HUDEP-2 (cell line): Measurements from ENCODE around the gene ZNF609.

Source experiments
- DNase-seq, 76 experiments: peaks; one replicate each; lab custom pipeline; 2025; ENCODE audit not compliant: unreplicated experiment in 76 of 76; lab: John Stamatoyannopoulos, UW

The ZNF609 gene

GRCh38 chr15:64460206-64460723 lies at the start of gene ZNF609:
ZNF609 (plus strand) TSS chr15:64460578; CDS start chr15:64499420, 38,842 bp downstream.
- DNase-seq = peak in 74 of 76 experiments; percentile 3 to 91 (median 73)

GRCh38 chr15:64412216-64412615 lies 48.2 kb upstream of the ZNF609 start:
- DNase-seq = no peak

DNA sequence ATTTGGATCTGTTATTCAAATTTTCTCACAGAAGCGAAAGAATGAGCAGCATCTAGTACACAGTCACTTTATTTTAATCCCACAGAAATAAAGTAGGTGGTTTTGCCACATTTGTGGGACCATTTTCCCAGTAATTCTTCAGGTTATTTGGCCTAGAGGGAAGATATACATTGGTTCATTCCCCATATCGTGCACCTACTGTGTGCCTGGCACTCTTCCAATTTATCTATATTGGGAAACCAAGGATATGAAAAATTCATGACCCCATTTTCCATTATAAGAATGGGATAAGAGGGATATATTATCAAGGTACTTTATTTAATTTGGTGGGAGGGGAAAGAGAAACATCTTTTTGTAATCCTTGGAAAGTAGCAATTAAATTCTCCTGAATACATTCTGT lies 37.7 kb upstream of the ZNF609 start:
- no peak for DNase-seq

DNA sequence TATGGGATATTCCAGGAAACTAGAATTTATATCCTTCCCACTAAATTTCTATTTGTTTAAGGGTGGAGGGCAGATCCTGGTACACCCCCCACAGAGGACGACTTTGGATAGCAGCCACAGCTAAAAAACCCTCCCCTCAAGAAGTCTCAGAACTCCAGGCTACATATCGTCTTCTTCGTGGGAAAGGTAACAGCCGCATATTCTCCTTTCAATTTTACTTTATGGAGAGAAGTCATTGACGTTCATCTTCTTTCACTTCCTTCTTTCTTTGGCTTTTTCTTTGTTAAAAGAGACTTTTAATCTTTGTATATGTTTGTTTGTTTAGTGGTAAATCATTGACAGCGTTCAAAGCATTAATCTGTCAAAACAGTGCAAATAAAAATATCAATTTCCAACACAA lies 36.4 kb upstream of the ZNF609 start:
- no peak for DNase-seq

GRCh38 chr15:64425221-64425620 lies 35.2 kb upstream of the ZNF609 start:
- no peak for DNase-seq

DNA sequence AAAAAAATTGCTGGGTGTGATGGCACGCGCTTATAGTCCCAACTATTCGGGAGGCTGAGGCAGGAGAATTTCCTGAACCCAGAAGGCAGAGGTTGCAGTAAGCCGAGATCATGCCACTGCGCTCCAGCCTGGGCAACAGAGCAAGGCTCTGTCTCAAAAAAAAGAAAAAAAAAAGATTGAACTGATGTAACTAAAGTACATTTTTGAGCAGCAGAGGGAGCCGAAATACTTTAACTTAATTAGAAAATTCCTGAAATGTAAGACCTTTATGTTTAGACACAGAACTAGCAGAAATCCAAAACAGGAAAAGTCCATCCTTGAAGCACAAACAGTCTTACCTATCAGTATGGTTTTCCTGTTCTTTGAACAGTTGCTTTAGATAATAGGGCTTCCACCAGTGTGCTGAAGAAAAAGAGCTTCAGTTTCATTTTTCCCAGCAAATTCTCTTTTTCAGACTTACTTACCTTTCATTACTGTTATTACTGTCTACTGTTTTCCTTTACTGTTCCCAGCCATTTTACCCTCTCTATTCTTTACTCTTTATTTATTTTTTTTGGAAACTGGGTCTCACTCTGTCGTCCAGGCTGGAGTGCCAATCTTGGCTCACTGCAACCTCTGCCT lies 33.4 kb upstream of the ZNF609 start:
- peak in 3 of 76 experiments; percentile 1 to 12 (median 7) for DNase-seq

GRCh38 chr15:64429448-64429847 lies 30.9 kb upstream of the ZNF609 start:
- no peak for DNase-seq

DNA sequence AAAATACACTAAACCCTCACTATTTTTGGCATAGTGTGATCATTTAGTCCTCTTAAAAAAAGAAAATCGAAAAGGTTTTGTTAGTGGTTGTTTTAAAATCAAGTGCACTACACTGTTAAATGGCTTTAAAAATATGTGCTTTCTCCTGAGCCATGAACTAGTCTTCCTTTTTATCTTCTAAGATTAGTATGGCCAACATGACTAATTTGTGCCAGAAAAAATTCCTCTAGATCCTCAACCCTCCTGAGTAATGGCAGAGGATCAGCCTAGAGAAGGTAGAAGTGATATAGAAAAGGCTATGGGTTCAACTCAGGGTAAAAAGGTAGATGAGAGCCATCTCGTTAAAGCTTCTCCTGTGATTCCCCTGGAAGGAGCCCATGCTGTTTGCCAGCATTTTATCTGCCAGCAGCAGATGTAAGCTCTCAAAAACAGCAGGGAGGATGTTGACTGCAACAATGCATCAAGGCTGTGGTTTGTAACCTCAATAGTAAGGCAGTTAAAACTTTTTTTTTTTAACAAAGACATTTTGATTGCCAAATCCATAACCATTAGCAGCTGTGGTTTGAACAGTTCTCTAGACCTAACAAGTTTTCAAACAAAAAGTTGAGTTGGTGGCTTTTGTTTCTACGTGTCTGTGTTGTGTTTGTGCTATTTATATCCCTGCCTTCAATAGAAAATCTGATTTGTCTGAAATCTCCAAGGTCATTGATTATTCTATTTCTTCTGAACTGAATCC lies 30.2 kb upstream of the ZNF609 start:
- peak in 51 of 76 experiments; percentile 2 to 77 (median 25) for DNase-seq

GRCh38 chr15:64437982-64438381 lies 22.4 kb upstream of the ZNF609 start:
- no peak for DNase-seq

DNA sequence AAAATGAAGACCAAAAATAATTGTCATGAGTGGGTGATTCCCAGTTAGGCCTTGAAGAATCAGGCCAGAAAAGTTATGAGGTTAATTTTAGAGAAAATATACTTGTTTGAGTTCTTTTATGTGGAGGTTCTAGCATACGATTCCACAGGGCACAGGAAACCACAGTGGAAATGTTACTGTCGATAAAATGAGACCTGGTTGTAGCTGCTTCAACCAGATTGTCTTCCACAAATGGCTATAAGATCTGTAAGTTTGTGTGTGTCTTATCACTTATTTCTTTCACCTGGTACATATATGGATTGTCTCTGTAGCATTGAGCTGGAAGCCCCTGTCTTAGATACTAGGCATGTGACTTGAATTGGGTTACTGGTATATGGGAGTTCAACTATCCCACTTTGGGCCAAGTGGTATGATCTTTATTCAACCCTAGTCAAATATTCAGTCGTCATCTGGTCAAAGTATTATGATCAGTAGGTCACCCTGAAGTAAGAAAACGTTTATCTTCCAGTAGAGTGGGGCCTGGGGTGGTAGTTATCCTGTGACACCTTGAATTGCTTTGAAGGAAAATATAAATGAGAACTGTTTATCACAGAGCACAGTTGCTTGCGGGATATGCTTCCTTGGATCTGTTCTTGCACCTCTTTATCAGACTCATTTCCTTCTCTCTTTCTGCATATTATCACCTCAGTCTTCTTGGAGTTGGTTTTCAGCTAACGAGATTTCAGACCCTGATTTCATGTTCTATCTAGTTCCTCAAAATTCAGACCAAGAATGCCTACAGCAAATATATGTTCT lies 21.5 kb upstream of the ZNF609 start:
- peak in 19 of 76 experiments; percentile 2 to 68 (median 24) for DNase-seq

DNA sequence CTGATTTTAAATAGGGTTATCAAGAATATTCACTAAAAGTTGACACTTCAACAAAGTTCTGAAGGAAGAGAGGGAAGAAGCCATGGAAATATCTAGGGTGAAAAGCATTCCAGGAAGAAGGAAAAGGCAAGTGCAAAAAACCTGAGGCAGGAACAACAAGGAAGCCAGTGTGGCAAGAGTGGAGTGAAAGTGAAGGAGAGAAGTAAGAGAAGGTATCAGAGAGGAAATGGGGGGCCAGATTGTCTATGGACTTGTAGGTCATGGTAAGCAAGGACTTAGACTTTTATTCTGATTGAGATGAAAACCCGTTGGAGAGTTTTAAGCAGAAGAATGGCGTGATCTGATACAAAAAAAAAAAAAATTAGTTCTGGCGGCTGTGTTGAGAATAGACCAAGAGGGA lies 18.5 kb upstream of the ZNF609 start:
- no peak for DNase-seq

GRCh38 chr15:64443016-64443415 lies 17.4 kb upstream of the ZNF609 start:
- DNase-seq = no peak

DNA sequence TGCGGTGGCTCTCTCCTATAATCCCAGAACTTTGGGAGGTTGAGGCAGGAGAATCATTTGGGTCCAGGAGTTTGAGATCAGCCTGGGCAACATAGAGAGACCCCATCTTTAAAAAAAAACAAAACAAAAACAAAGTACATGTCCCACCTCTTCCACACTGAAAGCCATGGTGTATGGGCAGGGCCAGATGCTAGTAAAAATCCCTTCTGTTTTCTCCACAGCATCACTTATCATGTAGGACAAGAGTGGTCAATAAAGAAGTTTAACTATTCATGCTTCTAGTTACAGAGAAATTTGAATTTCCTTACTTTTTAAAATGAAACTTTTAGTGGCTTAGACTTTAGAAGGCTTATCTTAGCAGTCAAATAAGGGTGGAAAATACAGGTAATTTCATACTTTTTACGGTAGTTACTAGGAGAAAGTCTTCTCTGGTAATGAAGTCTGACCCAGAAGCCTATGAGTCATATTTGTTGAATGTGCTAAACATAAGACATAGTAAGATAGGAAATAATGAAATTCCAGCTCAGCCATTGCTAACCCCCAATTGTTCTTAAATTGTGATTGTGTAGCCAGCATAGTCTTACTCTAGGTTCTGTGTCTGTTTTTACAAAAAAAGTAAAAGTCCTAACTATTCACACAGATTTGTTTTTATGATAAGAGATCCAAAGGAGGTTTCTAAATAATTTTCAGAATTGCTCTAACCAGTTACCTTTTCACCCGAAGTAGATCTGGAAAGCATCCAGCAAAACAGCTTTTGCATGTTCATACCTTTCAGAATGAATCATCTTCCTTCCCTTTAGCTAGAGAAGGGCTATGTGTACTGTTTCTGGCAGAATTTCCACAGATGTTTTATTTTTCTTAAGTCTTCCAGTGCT lies 16.4 kb upstream of the ZNF609 start:
- no peak for DNase-seq

- no peak for DNase-seq
Measured at GRCh38 chr15:64444836-64445235, 15.5 kb upstream of the ZNF609 start.

- no peak for DNase-seq
Measured at GRCh38 chr15:64447536-64448315, 12.7 kb upstream of the ZNF609 start.

DNA sequence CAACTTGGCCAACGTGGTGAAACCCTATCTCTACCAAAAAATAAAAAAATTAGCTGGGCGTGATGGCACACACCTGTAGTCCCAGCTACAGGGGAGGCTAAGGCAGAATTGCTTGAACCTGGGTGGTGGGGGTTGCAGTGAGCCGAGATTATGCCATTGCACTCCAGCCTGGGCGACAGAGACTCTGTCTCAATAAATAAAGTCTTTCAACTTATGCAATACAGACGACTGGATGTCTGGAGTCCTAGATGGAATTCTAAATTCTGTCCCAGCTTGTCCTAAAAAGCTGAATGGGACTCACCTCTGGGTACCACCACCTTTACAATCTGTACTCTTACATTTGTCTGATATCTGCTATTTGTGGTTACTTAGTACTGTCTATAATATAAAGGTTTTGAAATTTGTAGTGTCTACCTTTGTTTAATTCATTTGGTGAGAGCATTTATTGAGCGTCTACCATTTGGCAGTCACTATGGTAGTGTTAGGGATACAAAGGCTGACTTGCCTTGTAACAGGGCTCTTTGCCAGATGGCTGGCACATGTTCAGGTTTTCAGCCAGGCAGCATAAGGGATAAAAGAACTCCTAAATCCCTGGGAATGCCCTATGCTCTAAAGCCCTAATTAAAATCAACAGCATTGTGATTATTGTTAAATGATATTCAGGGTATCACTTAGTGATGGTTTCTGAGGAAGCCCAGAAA lies 7.2 kb upstream of the ZNF609 start:
- DNase-seq = no peak

GRCh38 chr15:64453689-64454037 lies 6.7 kb upstream of the ZNF609 start:
- no peak for DNase-seq

GRCh38 chr15:64454282-64454681 lies 6.1 kb upstream of the ZNF609 start:
- DNase-seq = no peak

DNA sequence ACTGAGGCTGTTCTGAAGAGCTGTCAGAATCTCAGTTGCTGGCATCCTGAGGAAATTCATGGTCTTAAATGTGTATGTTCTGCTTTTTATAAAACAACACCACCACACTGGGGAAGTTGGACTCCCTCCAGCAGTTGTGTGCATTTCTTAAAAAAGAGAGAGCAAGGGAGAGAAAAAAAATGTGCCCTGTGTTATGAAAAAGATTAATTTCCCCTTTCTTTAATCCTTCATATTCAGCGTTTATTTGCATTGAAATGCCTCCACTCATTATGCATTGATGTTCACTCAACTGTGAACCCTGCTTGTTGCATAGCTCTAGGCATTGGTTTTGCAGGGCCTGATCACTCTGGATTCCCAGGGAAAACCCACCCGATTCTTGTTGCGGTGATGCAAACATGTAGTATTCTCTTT lies 4.4 kb upstream of the ZNF609 start:
- DNase-seq = no peak
